Measurements from ENCODE around the gene IGF1R.

Gene IGF1R

DNA sequence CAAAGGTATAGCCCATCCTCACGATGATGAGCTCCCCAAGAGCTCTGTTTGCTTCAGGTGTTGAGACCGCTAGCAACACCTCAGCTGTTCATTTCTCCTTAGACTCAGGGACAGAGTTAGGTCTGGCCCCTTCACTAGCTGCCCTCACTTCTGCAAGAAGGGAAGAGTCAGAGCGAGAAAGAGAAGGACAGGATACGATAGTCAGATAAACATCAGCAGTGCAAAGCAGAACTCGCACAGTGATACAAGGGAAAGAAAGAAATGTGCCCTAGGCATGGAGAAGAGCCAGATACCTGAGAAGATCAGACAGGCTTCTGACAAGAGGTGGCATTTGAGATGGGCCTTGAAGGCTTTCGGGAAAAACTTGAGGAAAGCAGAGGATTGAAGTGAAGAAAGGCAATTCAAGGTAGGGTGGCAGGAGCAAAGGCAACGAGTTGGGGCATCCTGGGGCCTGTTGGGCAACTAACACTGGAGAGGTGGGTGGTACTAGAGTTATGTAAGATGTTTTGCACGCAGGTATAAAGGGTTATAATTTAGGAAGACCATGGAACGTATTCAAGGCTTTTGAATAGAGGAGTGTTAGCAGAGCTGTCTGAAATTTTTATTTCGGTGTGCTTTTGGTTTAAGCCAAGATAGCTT, 253.2 kb downstream of the IGF1R start:
- no peak for FAIRE-seq
- no peak for DNase-seq (ENCODE audit: insufficient read length, low spot score)

DNA sequence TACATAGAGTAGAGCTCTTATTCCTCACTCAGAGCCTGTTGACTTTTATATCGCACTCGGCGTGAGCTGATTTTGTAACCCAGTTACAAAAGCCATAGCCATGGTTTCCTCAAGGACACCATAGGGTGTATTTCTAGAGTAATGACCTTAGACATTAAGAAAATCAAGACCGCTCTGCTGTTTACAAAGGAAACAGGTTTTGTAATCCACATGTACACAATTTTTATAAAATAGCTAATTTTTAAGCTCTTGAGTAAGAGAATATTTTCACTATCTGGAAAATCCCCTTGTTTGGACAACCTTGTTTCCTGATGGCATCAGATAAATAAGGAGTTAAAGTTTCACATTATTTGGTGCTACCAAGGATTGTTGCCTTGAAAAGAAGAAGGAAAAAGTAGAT, 254.6 kb downstream of the IGF1R start:
- DNase-seq (ENCODE audit: insufficient read length, low spot score) (no peak), FAIRE-seq (no peak)

DNA sequence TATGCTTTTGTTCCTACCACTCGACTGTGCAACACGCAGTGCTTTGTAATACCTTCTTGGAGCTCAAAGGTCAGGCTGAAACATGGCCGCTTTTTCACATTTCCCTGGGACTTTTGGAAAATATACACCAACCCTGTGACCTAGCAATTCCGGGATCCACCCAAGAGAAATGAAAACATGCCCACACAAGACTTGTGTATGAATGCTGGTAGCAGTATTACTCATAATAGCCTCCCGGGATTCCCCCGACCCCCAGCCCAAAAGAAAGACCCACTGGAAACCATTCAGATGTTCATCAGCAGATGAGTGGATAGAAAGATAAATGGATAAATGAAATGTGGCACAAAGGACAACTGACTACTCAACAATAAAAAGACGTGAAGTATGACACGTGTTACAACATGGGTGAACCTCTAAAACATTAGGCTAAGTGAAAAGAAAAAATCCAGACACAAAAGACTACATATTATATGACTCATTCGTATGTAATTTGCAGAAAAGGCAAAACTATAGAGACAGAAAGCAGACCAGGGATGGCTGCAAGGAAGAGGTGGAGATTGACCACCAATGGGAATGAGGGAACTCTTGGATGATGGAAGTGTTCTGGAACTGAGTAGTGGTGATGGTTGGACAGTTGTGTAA, 255.2 kb downstream of the IGF1R start:
- DNase-seq (ENCODE audit: insufficient read length, low spot score): no peak
- no peak for FAIRE-seq

DNA sequence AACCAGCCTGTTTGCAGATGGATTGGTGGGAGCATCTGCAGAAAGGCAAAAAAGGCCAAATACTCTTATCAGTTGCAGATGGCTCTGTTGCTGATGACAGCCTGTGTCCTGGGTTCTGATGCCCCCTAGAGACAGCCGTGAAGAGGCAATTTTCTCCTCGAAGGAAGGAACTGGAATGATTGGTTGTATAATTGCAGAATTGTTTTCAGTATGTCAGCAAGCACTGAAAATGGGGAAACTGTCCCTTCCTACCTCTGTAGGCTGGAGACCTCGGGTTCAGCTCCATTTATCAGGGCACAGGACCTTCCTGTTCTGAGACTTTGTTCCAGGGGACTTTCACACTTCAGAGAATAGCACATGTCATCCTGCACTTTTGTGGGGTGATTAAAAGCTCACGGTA, 256.2 kb downstream of the IGF1R start:
- FAIRE-seq (no peak), DNase-seq (ENCODE audit: insufficient read length, low spot score) (peak; percentile 16)

DNA sequence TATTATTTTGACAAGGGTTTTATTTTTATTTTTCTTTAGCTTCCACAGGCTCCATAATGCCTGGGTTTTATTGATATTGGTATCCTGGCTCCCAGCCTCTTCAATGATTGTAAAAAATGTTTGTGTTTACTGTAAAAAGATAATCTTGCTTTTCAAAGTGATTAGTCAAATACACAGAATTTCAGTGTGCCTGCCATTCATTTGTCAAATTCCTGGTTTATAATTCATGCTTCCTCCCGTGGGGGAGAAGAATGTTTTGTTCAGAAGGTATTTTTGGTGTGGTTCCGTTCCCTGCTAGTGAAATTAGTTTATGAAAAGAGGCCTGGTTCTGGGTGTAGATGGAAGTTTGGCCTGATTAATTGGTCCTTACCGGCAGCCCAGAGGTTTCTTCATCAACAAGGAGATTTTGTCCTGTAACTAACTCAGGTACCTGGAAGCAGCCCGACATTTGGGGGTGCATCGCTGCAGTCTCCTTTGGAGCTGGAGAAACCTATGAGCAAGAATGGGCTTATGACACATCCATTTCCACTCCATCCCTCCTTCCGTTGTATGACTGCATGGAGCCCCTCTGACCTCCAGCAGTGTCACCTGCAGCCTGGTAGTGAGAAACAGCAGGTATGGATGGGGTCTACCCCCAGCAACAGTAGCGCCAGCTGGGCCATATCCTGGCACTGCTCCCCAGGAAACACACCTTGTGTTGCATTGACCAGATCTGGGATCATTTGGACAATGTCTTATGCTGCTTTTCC, 257.8 kb downstream of the IGF1R start:
- DNase-seq (ENCODE audit: insufficient read length, low spot score): no peak
- no peak for FAIRE-seq

DNA sequence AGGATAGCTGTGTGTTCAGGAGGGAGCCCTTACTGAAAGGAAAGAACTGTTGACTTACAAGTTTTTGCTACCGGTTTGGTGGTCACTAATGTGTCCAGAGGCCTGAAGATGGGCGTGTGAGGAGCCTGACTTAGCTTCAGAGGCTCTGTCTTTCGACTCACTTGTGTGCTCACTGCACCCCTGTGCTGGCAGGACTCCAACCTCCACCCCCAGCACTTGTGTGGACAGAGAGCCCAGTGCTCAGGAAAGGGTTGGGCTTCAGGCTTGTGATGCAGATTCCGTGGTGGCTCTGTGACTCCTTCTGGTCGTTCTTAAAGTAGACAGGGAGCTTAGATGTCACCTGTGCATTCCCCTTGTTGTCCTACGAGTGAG, 258.4 kb downstream of the IGF1R start:
- FAIRE-seq (no peak), DNase-seq (ENCODE audit: insufficient read length, low spot score) (no peak)

DNA sequence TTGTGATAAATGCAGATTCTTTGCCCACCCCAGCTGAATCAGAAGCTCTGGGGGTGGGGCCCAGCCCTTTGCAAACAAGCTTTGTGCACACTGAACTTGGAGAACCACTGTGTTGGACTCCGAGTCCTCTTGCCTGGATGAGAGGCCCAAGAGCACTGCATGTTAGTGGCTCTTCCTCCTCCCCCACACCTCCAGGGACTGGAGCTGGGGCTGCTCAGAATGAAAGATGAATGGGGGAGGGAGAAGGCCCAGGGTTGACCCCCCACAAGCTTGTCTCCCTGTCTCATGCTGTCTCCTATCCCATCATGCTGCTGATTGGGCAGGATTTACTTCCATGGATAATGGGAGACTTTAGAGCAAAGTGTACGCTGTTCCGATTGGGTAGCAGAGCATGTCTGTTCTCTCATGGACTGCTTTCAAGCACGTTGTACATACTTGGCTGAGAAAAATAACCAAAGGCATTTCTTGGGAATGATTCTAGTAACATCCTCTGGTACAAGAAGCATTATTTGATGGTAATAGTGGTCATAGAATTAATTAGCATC, 259.7 kb downstream of the IGF1R start:
- no peak for FAIRE-seq

DNA sequence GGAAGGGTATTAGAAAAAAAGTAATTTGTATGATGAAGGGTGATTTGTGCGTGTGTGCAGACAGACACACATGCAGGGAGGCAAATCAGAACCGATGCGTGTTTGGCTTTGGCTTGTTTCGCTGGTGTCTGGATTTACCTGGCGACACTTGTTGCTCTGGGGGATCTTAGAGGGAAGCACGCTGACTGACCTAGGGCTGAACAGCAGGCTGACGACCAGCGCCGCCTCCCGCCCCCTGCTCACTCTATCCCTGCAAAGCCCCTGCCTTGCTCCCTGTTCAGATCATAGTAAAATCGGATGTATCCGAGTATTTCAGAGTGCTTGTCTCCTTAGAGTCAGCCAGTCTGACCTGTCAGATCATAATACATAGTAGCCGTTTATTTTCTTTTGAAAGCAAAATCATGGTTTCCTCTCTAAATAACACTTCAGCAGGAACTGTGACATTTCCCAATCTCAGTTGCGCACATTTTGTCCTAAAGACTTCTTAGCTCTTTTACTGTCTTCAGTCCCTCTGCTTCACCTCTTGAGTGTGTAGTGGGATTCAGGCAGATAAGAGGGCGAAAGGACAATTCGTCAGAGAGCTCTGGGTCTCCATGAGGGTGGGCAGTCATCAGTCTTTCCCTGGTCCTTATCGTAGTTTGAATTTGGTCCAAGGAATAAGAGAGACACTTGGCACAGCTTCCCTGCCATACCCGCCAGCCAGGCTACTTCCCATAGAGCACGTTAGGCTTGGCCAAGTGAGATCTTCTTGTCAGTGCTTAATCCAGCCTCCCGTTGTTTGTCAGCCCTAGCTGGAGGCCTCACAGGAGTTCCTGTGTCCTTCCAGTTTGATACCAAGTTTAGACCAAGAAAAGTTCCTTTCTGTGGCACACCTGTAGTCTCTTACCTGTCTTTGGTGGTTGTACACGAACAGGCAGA, 261.9 kb downstream of the IGF1R start:
- DNase-seq (ENCODE audit: insufficient read length, low spot score) (no peak), FAIRE-seq (no peak)

More for the DNA sequence above, 259.7 kb downstream of the IGF1R start:
- DNase-seq (ENCODE audit: insufficient read length, low spot score): no peak

DNA sequence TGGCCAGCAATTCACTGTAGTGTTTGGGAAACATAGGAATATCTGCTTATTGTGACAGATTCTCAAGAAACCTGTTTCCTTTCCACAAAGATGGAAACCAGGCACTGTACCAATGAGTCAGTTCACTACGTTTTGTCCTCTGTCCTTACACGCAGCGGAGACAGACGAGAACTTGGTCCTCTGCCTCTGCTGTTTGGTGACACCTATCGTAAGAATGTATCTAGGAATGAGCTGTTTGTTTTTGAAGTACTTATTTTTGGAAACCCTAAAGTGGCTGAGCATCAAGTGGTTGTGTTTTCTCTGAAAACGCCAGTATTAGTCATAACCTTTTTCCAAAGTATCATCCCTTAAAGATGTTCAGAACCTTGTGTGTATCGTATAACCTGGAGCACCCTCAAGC, 266.3 kb downstream of the IGF1R start:
- FAIRE-seq (no peak), DNase-seq (ENCODE audit: insufficient read length, low spot score) (no peak)

DNA sequence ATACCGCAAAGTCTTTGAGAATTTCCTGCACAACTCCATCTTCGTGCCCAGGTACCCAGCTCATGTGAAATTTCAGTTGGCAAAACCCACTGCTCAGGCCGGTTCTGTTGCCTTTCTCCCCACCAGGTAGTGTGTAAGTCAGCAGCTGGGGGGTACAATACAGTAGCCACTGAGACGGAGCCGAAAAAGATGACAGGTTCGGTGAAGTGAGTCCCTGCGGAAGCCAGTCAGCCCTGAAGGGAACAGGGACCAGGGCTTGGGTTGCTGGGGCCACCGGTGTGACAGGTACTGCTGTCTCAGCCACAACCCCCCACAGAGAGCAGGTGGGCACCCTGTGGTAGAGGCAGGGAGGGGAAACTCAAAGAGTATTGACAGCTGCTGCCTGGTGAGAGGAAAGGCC, 268.5 kb downstream of the IGF1R start:
- FAIRE-seq (no peak), DNase-seq (ENCODE audit: insufficient read length, low spot score) (no peak)

DNA sequence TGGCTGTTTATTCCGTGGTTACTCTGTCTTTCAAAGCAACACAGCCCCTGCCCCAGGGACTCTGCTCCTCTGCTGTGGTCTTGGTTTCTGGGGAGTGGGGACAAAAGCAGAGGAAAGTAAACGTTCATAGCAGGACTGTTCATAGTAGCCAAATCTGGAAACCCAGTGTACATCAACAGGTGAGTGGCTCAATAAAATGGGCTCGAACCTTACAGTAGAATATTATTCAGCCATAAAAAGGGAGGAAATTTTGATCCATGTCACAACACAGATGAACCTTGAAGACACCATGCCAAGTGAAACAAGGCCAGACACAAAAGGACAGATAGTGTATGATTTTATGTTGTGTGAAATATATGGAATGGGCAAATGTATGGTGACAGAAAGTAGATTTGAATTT, 269.1 kb downstream of the IGF1R start:
- FAIRE-seq (no peak), DNase-seq (ENCODE audit: insufficient read length, low spot score) (no peak)

DNA sequence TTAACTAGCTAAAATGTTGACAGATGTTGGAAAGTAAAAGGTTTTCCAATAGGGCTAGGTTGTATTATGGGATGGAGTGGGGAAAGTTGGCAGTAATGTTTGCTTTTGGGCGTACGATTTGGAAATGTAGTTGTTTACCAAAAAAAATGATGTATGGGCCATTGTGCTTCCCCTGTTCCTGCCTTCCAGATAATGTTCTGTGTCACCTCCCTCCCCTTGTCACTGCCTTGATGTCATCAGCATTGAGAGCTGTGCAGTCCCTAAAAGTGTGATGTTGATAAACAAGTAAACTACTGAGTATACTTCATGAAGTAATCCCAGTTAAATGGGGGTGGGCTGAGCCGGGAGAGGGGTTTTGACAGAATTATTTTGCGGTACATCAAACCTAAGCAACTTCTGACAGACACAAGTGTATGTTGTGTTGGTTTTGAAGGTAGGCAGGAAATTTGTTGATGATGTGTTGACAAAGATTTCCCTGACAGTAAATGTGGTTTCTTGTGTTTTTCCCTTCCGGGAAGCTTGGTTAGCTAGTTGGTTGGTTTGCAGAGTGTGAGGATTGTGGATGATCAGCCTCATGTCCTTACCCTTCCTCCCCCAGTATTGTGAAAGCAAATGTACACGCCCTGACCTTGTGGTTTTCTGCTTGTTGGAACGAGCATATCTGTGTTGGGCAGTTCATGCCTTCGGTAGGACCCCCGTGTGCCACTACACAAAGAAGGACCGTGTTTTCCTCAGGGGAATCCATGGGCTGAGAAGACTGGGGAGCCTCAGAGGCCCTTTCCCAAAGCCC, 271.9 kb downstream of the IGF1R start:
- FAIRE-seq: no peak
- DNase-seq (ENCODE audit: insufficient read length, low spot score): no peak

DNA sequence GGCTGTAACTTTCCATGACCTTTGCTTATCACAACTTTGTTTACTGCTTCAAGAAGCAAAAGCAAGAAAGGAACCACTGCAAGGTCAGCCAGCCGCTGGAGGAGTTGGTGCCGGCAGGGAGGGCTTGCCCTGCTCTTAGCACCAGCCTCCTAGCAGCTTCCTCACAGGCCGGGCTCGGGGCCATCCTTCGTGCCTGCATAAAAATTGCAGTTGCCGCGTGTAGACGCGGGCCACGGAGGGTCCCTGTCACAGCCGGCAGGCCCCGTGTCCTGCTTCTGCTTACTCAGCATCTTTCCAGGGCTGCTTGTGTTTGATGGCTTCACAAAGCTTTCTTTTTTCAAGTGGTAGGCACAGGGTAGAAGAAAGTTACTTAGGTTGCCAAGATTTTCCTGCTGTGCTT, 274.8 kb downstream of the IGF1R start:
- no peak for DNase-seq (ENCODE audit: insufficient read length, low spot score)
- FAIRE-seq: no peak

DNA sequence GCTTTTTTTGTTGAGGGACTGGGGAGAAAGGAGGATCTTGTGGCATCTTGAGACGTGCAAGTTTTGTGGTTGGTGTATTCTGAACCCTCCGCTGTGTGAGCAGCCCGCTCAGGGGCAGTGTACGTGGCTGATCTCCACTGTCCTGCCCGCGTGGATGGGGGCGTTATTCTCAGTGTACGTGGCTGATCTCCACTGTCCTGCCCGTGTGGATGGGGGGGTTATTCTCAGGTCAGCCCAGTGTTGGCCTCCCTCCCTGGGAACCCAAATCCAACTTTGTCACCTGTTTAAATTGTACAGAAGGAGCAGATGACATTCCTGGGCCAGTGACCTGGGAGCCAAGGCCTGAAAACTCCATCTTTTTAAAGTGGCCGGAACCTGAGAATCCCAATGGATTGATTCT, 275.2 kb downstream of the IGF1R start:
- DNase-seq (ENCODE audit: insufficient read length, low spot score) (no peak), FAIRE-seq (no peak)

DNA sequence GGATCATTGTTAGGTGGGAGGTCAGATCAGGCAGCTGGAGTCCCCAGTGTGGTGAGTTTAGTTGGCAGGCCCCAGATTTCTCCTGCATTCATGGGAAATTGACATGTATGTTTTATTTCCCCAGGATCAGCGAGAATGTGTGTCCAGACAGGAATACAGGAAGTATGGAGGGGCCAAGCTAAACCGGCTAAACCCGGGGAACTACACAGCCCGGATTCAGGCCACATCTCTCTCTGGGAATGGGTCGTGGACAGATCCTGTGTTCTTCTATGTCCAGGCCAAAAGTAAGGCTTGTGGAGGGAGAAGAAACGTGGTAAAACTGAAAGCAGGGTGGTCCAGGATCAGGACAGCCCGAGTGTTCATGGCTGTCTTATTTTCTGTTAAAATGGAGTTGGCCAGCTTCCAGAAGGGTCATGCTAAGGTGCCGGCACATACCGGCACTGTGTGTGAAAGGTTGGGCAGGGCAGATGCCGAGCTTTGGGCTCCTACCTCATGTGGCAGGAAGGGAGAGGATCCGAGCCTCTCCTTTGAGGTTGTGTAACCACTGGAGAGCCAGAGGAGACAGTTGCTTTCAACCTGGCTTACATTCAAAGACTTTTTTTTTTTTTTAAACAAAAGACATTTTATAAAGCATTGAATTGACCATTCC, 276.2 kb downstream of the IGF1R start:
- FAIRE-seq: no peak
- DNase-seq (ENCODE audit: insufficient read length, low spot score): no peak

DNA sequence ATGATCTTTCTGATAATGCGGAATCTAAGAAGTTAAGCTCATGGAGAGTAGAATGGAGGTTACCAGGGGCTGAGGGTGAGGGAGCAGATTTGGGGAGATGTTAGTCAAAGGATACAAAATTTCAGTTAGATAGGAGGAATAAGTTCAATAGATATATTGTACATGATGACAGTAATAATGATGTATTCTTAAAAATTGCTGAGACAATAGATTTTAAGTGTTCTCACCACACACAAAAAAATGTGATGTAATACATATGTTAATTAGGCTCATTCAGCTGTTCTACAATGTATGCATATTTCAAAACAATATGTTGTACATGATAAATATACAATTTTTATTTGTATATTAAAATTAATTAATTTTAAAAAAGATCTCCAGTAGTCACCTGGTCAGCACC, 277.9 kb downstream of the IGF1R start:
- no peak for FAIRE-seq
- no peak for DNase-seq (ENCODE audit: insufficient read length, low spot score)

DNA sequence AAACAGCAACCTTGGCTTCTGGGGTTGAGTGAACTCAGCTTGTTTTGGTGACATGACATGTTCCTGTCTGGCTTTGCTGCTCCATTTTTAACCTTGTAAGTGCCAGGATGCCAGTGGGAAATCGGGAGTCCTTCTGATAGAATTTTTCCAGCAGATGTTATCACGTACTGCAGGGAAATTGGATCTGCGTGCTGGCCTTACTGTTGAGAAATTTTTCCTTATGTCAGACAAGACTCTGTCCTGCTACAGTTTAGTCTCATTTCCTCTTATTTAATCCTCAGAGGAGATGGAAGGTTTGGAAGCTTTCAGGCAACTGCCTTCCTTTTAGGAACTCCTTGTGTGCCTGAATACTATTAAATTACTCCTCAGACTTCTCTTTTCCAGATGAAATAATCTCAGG, 278.7 kb downstream of the IGF1R start:
- DNase-seq (ENCODE audit: insufficient read length, low spot score) (no peak), FAIRE-seq (no peak)

DNA sequence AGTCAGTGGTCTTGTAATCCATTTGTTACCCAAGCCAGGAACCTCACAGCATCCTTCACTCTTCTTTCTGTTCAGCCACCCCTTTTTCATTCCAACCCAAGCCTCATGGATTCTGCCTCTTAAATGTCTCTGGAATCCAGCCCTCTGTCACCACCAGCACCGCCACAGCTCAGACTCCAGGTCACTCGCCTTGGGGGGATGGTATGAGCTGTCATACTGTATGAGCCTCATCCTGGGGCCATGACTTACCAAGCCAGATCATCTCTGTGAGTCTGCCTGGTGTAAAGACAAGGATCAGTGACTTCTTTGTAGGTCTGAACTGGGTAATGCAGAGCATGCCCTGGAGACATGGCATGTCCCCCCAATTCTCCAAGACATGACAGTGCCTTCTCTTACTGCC, 279.7 kb downstream of the IGF1R start:
- FAIRE-seq: no peak
- no peak for DNase-seq (ENCODE audit: insufficient read length, low spot score)

DNA sequence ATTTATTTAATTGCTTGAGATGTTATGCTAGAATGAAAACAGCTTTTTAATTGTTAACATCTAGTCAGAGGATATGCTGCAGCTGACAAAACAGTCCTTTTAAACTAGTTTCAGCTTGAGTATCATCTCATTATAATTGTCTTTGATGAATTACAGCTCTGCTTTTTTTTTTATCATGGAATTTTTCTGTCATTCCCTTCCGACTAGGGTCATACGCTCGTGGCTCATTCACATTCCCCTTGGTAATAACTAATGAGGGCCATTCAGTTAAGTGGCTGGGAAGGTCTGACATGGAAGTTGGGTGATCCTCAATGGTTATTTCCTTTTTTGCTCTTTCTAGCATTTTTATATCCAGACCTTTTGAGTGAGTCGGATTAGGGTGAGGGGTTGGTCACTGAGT, 282.2 kb downstream of the IGF1R start:
- DNase-seq (ENCODE audit: insufficient read length, low spot score) (no peak), FAIRE-seq (no peak)

DNA sequence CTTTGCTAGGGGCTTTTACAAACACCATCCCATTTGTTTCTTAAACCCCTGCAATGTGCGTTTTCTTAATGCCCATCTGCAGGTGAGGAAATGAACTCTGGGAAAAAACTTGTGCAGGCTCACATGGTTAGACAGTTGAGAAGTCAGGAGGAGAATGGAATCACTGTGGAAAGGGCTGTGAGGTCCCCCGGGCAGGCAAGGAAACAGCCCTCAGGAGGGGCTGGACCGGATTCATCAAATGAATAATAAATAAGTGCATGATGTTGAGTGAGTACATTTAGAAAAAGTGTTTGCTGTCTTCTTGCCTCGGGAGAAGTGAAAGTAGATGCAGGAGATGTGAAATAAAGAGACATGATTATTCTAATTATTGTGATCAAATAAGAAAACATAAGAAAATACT, 282.7 kb downstream of the IGF1R start:
- FAIRE-seq (no peak), DNase-seq (ENCODE audit: insufficient read length, low spot score) (no peak)
